Measurements from ENCODE around the gene CDKL4.

Gene CDKL4

GRCh38 chr2:39135690-39136259 is 108.0 kb downstream of the CDKL4 start:
- H3K4me1 Mint-ChIP-seq (ENCODE audit: low read depth): peaks cover 39% of the 10 kb centered on the region
- peak overlapping the region; percentile 2 for H3K4me3 Mint-ChIP-seq
- H3K27me3 Mint-ChIP-seq: no peaks in the 10 kb centered on the region
- no peaks in the 10 kb centered on the region for H3K9me3 Mint-ChIP-seq
- no peak for DNase-seq
- H3K36me3 Mint-ChIP-seq (ENCODE audit: low read depth): no peaks in the 10 kb centered on the region
- peak overlapping the region; percentile 52 for H3K27ac Mint-ChIP-seq

DNA sequence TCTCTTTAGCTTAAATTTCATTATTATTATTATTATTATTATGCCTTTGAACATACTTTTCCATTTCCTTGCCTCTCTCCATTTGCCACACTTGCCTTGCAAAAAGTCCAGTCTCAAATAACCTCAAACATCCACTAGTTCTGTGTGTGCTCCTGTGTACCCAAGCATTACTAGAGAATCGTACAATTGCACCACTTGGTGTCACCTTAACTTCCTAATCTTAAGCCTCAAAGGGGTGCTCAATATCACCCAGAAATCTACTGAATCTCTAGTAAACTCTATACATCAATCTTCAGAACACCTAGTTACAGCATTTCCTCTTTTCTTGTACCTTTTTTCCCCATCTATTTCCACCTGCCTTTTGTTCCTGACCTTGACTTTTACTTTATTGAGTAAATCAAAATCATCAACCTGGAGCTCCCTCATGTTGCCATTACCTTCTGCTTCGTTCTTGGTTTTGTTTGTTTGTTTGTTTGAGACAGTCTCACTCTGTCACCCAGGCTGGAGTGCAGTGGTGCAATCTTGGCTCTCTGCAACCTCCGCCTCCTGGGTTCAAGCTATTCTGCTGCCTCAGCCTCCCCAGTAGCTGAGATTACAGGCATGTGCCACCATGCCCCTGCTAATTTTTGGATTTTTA is 110.4 kb downstream of the CDKL4 start:
- Mint-ChIP-seq H3K27me3 (no peaks in the 10 kb centered on the region), H3K4me3 (no peak overlapping the region), H3K4me1 (ENCODE audit: low read depth) (peaks cover 47% of the 10 kb centered on the region), H3K9me3 (no peaks in the 10 kb centered on the region), H3K36me3 (ENCODE audit: low read depth) (no peaks in the 10 kb centered on the region), H3K27ac (no peak overlapping the region)
- DNase-seq: no peak

- Mint-ChIP-seq H3K27ac (peak overlapping the region; percentile 95), H3K4me3 (peak overlapping the region; percentile 56), H3K36me3 (ENCODE audit: low read depth) (peaks cover 7% of the 10 kb centered on the region), H3K27me3 (no peaks in the 10 kb centered on the region), H3K4me1 (ENCODE audit: low read depth) (peaks cover 50% of the 10 kb centered on the region), H3K9me3 (no peaks in the 10 kb centered on the region)
- peak; percentile 68 for DNase-seq
Observed at GRCh38 chr2:39128919-39129391, 114.8 kb downstream of the CDKL4 start.

DNA sequence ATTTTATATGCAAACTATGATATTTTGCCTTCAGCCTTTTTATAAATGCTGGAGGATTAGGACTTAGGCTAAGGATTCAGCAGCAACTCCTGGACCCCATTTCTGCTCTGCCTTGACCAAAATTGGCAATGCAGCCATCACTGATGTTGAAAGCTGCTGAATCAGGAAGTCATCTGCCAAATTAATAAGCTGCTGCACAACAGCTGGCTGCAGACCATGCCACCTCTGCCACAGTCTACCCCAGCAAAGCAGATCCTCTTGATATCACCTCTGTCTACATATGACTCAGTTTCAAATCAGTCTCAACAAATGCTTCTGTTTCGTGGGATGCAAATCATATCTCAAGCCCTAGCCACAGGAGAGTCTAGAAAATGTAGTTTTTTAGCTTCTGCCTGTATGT is 115.8 kb downstream of the CDKL4 start:
- Mint-ChIP-seq H3K9me3 (no peaks in the 10 kb centered on the region), H3K27ac (peak overlapping the region; percentile 95), H3K36me3 (ENCODE audit: low read depth) (peaks cover 12% of the 10 kb centered on the region), H3K27me3 (no peaks in the 10 kb centered on the region), H3K4me3 (peak overlapping the region; percentile 40), H3K4me1 (ENCODE audit: low read depth) (peaks cover 54% of the 10 kb centered on the region)
- peak; percentile 45 for DNase-seq
